Urinary bladder (tissue), 4 donors: ENCODE measurements around the gene SLC13A5. TPM values are rescaled to one million over a fixed set of nuclear protein-coding genes. Genes with fewer than 3 reads are reported as not detected.
"Not testable (repeated sequence)": the region's sequence is repeated elsewhere in the genome, so short reads cannot be mapped to it uniquely, and the experiment has no call there.

ENCODE experiments used
- DNase-seq: peaks from one replicate; pipeline ENCODE4 v3.0.0-alpha.2; 2015; ENCODE audit errors: extremely low spot score
- H3K27ac ChIP-seq: one replicate; pipeline ENCODE4 v1.5.1; 2013; ENCODE audit warnings: low read depth, mild to moderate bottlenecking, moderate library complexity
- H3K36me3 ChIP-seq: one replicate; pipeline ENCODE4 v1.6.1; 2013; ENCODE audit warnings: mild to moderate bottlenecking, moderate library complexity; ENCODE audit not compliant: insufficient read depth
- H3K4me1 ChIP-seq: one replicate; pipeline ENCODE4 v1.6.1; 2013; ENCODE audit warnings: mild to moderate bottlenecking, moderate library complexity; ENCODE audit not compliant: insufficient read depth
- H3K4me3 ChIP-seq: one replicate; pipeline ENCODE4 v1.5.1; 2013; ENCODE audit warnings: low read depth, low read length
- WGBS: extraction: QIAGEN DNeasy Blood & Tissue Kit; methylation state at CpG from one replicate; pipeline ENCODE4 v1.1.7; 2013; 5-methylcytosine and 5-hydroxymethylcytosine counted together
- polyA plus RNA-seq: library from polyadenylated mRNA; stranded (reverse); fragments of 200-250 nt; gene quantifications from one replicate; pipeline ENCODE4 v1.2.3, GENCODE V29; 2013
- total RNA-seq: library from RNA; depleted of rRNA; stranded (reverse); fragments of >200 nt; gene quantifications from one replicate; pipeline ENCODE4 v1.2.3, GENCODE V29; 2014
- donor health status: healthy with polysubstance abuse.
- donor health status: healthy.

The SLC13A5 gene
- total and polyA plus RNA-seq, 2 donors: 0.10 TPM; not detected in 1

- Histone ChIP-seq H3K36me3 (no peaks in the 10 kb centered on the region), H3K4me3 (no peak overlapping the region), H3K27ac (no peak overlapping the region), H3K4me1 (peaks cover 2% of the 10 kb centered on the region)
- WGBS: 67% methylated on average over 18 of the region's 18 CpGs
- no peak for DNase-seq
Measured at GRCh38 chr17:6657633-6658287, 55.4 kb downstream of the SLC13A5 start.

GRCh38 chr17:6656797-6657632, 56.2 kb downstream of the SLC13A5 start:
- DNase-seq: not testable (repeated sequence)
- H3K4me3 ChIP-seq: peak overlapping the region; percentile 12
- WGBS: 7% methylated on average over 53 of the region's 55 CpGs

GRCh38 chr17:6655732-6656361, 57.3 kb downstream of the SLC13A5 start:
- H3K27ac ChIP-seq, DNase-seq, H3K36me3 ChIP-seq, H3K4me1 ChIP-seq, H3K4me3 ChIP-seq: not testable (repeated sequence)
- 4% methylated on average over 27 of the region's 41 CpGs for WGBS

More at GRCh38 chr17:6656797-6657632, 56.2 kb downstream of the SLC13A5 start:
- H3K4me1 ChIP-seq, H3K36me3 ChIP-seq, H3K27ac ChIP-seq: not testable (repeated sequence)

- WGBS: 19% methylated on average over 46 of the region's 46 CpGs
Measured at GRCh38 chr17:6654841-6655731, 58.1 kb downstream of the SLC13A5 start.

GRCh38 chr17:6651919-6652452, 61.2 kb downstream of the SLC13A5 start:
- H3K4me1 ChIP-seq: peaks cover 2% of the 10 kb centered on the region
- WGBS: 3% methylated on average over 47 of the region's 47 CpGs

More at GRCh38 chr17:6654841-6655731, 58.1 kb downstream of the SLC13A5 start:
- Histone ChIP-seq H3K4me1 (peaks cover 2% of the 10 kb centered on the region), H3K4me3 (no peak overlapping the region), H3K36me3 (no peaks in the 10 kb centered on the region), H3K27ac (no peak overlapping the region)
- no peak for DNase-seq

GRCh38 chr17:6651354-6651918, 61.7 kb downstream of the SLC13A5 start, which contains the start of the genes C17orf100 and MED31:
Gene C17orf100 (plus strand): TSS chr17:6651762. CDS start chr17:6651914, 152 bp downstream.
Gene MED31 (minus strand): TSS chr17:6651605. CDS start chr17:6651528, 77 bp downstream.
- Histone ChIP-seq H3K36me3 (no peaks in the 10 kb centered on the region), H3K4me3 (peak within 1 kb of the TSS; percentile 66), H3K4me1 (peaks cover 2% of the 10 kb centered on the region), H3K27ac (peak within 1 kb of the TSS; percentile 55)
- under 1% methylated on average over 35 of the region's 35 CpGs for WGBS
- peak; percentile 79 for DNase-seq

More at GRCh38 chr17:6651919-6652452, 61.2 kb downstream of the SLC13A5 start:
- Histone ChIP-seq H3K4me3 (peak overlapping the region; percentile 34), H3K27ac (peak overlapping the region; percentile 49), H3K36me3 (no peaks in the 10 kb centered on the region)
- no peak for DNase-seq

- Histone ChIP-seq H3K4me1 (no peaks in the 10 kb centered on the region), H3K4me3 (no peak overlapping the region), H3K27ac (no peak overlapping the region), H3K36me3 (no peaks in the 10 kb centered on the region)
- no peak for DNase-seq
Measured at GRCh38 chr17:6648181-6648580, 65.0 kb downstream of the SLC13A5 start.

GRCh38 chr17:6643451-6644125, 69.6 kb downstream of the SLC13A5 start:
- no peaks in the 10 kb centered on the region for H3K36me3 ChIP-seq
- no peaks in the 10 kb centered on the region for H3K4me1 ChIP-seq
- H3K4me3 ChIP-seq: no peak overlapping the region
- WGBS: 66% methylated on average over 5 of the region's 5 CpGs
- DNase-seq: no peak
- H3K27ac ChIP-seq: no peak overlapping the region

- Histone ChIP-seq H3K27ac (no peak overlapping the region), H3K36me3 (no peaks in the 10 kb centered on the region), H3K4me3 (no peak overlapping the region), H3K4me1 (no peaks in the 10 kb centered on the region)
- 53% methylated on average over 2 of the region's 2 CpGs for WGBS
- DNase-seq: no peak
Measured at GRCh38 chr17:6642592-6642991, 70.6 kb downstream of the SLC13A5 start.

- no peak for DNase-seq
- peak overlapping the region; percentile 93 for H3K4me3 ChIP-seq
- peak overlapping the region; percentile 61 for H3K27ac ChIP-seq
- H3K4me1 ChIP-seq: no peaks in the 10 kb centered on the region
- WGBS: 3% methylated on average over 20 of the region's 20 CpGs
- H3K36me3 ChIP-seq: no peaks in the 10 kb centered on the region
Measured at GRCh38 chr17:6641247-6641863, 71.8 kb downstream of the SLC13A5 start.

GRCh38 chr17:6640536-6641246, 72.5 kb downstream of the SLC13A5 start, which contains the start of the genes KIAA0753 and TXNDC17:
Gene KIAA0753 (minus strand): TSS chr17:6640711. CDS start chr17:6635103, 5,608 bp downstream.
Gene TXNDC17 (plus strand): TSS chr17:6641060. CDS start chr17:6641083, 23 bp downstream.
- no peaks in the 10 kb centered on the region for H3K36me3 ChIP-seq

More at GRCh38 chr17:6640536-6641246, 72.5 kb downstream of the SLC13A5 start, which contains the start of the genes KIAA0753 and TXNDC17:
- peak; percentile 80 for DNase-seq
- Histone ChIP-seq H3K27ac (peak within 1 kb of the TSS; percentile 69), H3K4me3 (peak within 1 kb of the TSS; percentile 93), H3K4me1 (no peaks in the 10 kb centered on the region)
- under 1% methylated on average over 52 of the region's 52 CpGs for WGBS
